ENCODE measurements around the gene PAMR1.

Gene PAMR1

GRCh38 chr11:35500744-35501143 is 24.7 kb downstream of the PAMR1 start:
- no peak for DNase-seq (ENCODE audit: low read depth, low spot score)

DNA sequence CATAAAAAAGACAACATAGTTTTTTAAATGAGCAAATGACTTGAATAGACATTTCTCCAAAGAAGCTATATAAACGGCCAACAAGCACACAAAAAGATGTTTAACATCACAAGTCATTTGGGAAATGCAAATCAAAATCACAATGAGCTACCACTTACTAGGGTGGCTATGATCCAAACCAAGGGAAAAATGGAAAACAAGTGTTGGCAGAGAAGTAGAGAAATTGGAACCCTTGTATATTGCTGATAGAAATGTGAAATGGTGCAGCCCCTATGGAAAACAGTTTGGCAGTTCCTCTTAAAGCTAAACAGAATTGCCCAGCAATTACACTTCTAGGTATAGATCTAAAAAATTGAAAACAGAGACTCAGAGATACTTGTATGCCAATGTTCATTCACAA is 29.0 kb downstream of the PAMR1 start:
- DNase-seq (ENCODE audit: low read depth, low spot score), result no peak

DNA sequence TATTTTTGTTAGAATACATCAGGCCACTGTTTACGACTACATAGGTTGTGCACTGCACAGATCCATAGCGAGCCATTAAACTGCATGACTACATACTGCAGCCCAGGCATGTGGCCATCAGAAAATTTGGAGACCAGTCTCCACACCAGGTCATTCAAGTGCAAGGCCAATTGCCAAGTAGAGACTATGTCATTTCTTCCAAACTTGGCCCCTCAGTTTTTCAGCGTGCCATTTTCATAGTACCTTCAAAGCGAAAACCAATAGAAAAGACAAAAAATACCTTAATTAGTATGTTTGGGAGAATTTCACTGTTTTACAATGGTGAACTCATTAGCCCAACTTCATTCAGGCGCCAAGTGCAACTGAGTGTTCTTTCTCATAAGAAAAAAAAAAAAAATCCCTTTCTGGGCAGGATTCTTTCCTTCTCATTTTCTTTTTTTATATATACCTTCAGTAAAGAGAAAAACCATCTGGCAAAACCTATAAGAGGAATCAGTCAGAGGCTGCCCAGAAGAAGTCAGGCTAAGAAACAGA is 30.4 kb downstream of the PAMR1 start:
- DNase-seq (ENCODE audit: low read depth, low spot score), result no peak

- no peak for DNase-seq (ENCODE audit: low read depth, low spot score)
These were observed 34.1 kb downstream of the PAMR1 start for GRCh38 chr11:35491231-35491871.

DNA sequence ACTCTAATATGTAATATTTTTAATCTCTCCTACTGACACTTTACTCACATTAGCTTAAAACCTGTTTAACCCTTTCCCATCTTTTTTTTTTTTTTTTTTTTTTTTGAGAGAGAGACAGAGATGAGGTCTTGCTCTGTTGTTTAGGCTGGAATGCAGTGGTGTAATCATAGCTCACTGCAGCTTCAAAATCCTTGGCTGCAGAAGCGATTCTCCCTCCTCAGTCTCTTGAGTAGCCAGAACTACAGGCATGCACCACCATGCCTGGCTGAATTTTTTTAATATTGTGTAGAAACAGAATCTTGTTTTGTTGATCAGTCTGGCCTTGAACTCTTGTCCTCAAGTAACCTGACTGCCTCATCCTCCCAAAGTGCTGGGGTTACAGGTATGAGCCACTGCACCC is 37.3 kb downstream of the PAMR1 start:
- no peak for DNase-seq (ENCODE audit: low read depth, low spot score)

- peak; percentile 67 for DNase-seq (ENCODE audit: low read depth, low spot score)
These were observed 37.8 kb downstream of the PAMR1 start for GRCh38 chr11:35487532-35488078.

DNA sequence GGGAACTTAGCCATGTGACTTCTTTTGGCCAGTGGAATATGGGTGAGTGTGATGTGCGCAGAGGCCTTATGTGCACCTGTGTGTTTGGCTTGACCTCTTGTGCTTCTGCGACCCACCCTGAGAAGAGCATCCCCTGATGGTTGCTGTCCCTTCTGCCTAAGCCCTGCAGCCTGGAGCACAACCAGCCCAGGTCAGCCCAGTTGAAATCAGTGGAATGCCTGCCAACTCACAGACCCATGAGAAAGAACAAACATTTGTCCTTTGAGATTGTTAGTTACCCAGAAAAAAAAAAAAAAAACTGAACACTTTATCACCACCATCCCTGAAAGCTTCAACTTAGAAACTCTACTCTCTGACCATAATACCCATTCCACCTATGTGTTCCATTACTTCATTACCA is 38.5 kb downstream of the PAMR1 start:
- DNase-seq (ENCODE audit: low read depth, low spot score), result no peak

DNA sequence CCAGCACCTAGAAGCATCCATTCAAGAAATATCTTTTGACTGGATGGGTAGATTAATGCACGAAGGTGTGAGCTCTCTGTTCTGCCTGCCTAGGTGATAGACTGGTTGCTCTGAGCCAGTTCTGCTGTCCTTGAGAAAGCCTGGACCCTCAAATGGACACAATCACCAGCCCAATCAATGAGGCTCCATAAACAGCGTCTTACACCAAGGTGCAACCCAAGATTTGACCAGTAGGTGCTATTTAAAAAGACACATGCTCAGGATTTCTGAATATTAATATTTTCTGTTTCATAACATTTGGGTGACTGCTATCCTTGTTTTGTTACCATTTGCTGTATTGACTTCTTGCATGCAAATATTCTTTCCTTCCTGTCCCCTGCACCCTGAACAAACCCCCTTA is 39.0 kb downstream of the PAMR1 start:
- DNase-seq (ENCODE audit: low read depth, low spot score), result no peak

GRCh38 chr11:35485656-35486322 is 39.6 kb downstream of the PAMR1 start:
- DNase-seq (ENCODE audit: low read depth, low spot score), result peak; percentile 95

DNA sequence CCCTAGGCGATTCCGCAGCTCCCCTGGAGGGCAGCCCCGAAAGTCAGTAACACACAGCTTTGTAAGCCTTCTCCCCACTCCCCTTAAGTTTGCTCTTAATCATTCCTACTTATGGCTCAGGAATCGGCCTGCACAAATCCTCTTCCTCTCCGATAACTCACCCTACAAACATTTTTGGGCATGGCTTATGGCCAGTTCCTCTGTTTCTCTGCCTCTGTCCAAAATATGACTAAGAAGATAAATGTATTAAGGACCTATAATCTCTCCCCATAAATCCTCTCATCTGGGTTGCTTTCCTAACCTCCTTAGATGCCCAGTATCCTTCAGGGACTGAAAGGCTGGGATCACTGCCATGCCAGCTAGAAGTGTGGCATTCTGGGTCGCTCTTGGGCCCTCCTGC is 41.0 kb downstream of the PAMR1 start:
- DNase-seq (ENCODE audit: low read depth, low spot score), result no peak

DNA sequence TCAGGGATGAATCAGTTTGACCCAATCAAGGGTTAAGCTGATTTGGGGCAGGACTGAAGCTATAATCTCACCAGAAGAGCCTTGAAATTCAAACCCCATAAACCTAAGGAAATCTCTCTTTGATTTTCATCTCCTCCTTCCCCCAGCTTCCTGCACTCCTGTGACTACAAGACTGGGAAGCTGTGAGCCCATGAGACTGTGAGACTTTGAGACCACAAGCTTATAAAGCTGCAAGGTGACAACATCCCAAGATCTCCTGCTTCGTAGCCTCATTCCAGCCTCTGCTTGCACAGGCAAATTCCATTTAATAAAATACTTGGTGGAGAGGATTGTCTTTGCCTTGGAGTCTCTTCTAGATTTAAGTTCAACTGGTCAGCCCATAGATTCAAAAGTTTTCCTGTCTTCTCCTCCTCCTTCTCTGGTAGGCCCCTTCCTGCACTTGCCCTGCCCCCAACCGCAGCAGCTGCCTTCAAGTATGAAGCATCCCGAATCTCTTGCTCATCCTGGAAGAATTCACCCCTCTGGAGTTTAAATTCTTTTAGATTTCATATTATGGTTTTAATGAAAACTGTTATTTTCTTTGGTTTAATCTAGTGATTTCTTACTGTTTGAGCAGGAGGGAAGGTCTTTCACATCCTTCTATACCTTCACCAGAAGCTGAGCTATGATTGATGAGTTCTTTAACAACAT is 42.1 kb downstream of the PAMR1 start:
- no peak for DNase-seq (ENCODE audit: low read depth, low spot score)

- DNase-seq (ENCODE audit: low read depth, low spot score), result no peak
These were observed 45.7 kb downstream of the PAMR1 start for GRCh38 chr11:35479731-35480130.

GRCh38 chr11:35478471-35479091 is 46.8 kb downstream of the PAMR1 start:
- DNase-seq (ENCODE audit: low read depth, low spot score), result no peak

DNA sequence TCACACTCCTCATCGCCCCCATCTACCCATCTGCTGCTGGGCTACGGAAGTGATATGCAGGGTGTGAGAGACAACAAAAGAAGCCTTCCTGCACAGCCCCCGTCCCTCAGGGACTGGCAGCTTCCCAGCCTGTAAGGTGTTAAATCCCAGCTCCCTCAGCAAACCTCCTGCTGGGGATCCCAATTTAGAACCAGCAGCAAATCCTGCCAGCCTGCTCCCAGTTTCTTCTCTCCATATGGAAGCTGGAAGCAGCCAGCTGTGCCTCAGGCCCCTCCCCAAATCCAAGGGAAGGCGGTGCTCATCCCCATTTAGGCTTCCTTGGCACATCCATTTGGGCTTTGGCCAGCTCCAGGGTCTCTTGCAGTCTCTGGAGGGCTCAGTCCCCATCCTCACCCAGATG is 47.5 kb downstream of the PAMR1 start:
- DNase-seq (ENCODE audit: low read depth, low spot score), result peak; percentile 24

DNA sequence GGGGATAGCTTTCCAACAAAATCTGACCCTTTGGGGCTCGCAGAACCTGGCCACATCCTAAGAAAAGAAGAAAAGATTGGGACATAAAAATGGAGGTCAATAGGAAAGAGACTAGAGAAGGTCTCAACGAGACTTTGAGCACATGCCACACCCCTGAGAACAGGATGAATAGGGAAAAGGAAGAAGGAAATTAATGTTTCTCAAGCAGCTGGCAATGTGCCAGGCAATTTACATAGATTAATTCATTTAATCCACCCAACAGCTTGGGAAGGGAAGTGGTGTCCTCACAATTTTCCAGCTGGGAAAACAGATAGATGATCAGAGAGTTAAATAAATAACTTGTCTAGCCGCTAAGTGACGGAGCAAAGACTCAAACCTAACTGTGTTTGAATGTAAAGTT is 50.7 kb downstream of the PAMR1 start:
- DNase-seq (ENCODE audit: low read depth, low spot score), result no peak

DNA sequence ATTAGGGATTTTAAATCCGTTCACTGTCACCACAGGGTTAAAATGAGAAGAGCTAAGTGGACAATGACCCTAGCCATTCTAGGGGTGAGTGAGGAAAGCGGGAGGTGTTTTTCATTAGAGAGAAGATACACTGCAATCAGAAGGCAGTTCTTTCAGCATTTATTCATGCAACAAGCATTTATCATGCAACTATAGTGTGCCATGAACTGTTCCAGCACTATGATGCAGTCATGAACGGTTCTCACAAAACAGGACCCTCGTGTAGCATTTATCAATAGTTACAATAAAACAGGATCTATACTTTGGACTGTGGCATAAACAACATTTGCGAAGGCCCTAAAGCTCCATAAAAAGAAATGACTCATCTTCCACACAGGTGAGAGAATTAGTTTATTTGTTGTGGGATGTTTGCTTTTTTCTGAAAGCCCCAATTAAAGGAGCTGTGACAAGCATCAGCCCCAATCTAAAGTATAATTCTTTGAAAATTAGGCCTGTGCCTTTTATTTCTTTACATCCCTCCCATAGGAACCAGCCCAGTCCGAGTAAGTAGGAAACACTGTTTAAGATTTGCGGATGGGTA is 51.5 kb downstream of the PAMR1 start:
- DNase-seq (ENCODE audit: low read depth, low spot score), result no peak

GRCh38 chr11:35470616-35471015 is 54.8 kb downstream of the PAMR1 start:
- no peak for DNase-seq (ENCODE audit: low read depth, low spot score)

DNA sequence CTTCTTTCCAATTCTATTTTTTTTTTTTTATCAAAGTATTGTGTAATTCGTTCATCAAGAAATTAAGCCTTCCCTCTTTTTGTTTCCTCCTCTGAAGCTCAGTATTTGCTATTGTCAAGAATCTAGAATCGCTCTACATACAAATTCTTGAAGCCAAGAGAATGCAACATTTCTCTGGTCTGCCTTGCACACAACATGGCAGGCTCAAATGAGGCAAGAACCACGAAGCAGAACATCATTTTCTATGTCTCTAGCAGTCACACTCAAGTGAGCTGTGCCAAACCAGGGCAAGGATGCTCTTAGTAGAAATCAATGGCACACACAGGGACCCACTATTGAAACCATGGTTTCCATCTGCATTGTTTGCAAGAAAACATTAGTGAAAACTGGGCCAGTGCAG is 59.4 kb downstream of the PAMR1 start:
- no peak for DNase-seq (ENCODE audit: low read depth, low spot score)

DNA sequence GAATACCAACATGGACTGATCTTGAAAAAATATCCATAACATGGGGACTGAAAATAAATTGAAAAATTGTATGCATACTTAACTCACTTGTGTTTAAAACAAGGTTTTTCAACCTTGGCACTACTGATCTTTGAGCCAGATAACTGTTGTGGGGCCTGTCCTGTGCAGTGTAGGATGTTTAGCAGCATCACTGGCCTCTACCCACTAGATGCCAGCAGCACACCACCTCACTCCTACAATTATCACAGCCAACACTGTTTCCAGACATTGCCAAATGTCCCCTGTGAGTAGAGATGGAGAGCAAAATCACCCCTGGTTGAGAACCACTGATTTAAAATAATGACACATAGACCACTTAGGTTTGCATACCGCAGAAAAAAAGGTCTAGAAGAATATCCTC is 61.1 kb downstream of the PAMR1 start:
- DNase-seq (ENCODE audit: low read depth, low spot score), result no peak

- no peak for DNase-seq (ENCODE audit: low read depth, low spot score)
These were observed 62.1 kb downstream of the PAMR1 start for GRCh38 chr11:35463331-35463751.

- DNase-seq (ENCODE audit: low read depth, low spot score), result no peak
These were observed 63.4 kb downstream of the PAMR1 start for GRCh38 chr11:35461917-35462538.

Data from ELF-1 (cell line).